HUES48 (cell line): ENCODE measurements around the gene SRC.
A peak's percentile ranks its signal among the peaks of the same experiment; 100 is the strongest.

Experiments
- H3K27ac ChIP-seq: one replicate; pipeline ENCODE4 v1.7.0; 2013; ENCODE audit warnings: low read depth, low read length, inconsistent platforms
- H3K27me3 ChIP-seq: 2 replicates; pipeline ENCODE4 v1.6.1; 2013; ENCODE audit warnings: mild to moderate bottlenecking, low read length; ENCODE audit not compliant: control insufficient read depth, insufficient read depth
- H3K36me3 ChIP-seq: 2 replicates; pipeline ENCODE4 v1.6.1; 2013; ENCODE audit warnings: low read length; ENCODE audit not compliant: control insufficient read depth, insufficient read depth
- H3K4me1 ChIP-seq: 2 replicates; pipeline ENCODE4 v1.6.1; 2013; ENCODE audit warnings: mild to moderate bottlenecking, low read length; ENCODE audit not compliant: control insufficient read depth, insufficient read depth
- H3K4me3 ChIP-seq: 2 replicates; pipeline ENCODE4 v1.5.1; 2013; ENCODE audit warnings: mild to moderate bottlenecking, low read depth, low read length
- H3K9ac ChIP-seq: 2 replicates; pipeline ENCODE4 v1.6.1; 2013; ENCODE audit warnings: mild to moderate bottlenecking, low read depth, low read length, moderate library complexity
- H3K9me3 ChIP-seq: 2 replicates; pipeline ENCODE4 v1.6.1; 2013; ENCODE audit warnings: low read length; ENCODE audit not compliant: control insufficient read depth, insufficient read depth

Gene SRC

DNA sequence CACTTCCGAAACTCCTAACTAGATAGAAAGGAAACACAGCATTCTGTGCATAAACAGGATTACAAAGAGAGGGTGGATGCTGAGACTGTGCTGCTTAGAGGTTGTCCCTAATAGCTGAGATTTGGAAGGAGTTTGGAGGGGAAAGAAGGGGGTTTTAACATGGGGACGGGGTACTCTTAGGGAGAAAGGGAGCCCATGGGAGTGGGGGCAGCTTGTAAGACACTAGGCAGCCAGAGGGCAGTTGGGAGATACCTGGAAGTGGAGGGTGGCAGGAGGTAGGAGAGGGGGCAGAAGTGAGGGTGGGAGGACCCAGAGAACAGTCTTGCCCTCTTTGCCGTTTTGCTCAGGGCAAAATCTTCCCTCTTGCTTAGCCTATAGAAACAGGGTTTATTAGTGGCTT, 40.1 kb upstream of the SRC start:
- Histone ChIP-seq H3K9me3 (no peaks in the 10 kb centered on the region), H3K36me3 (peaks cover 61% of the 10 kb centered on the region), H3K4me3 (no peak overlapping the region), H3K27me3 (no peaks in the 10 kb centered on the region), H3K4me1 (0 out of 2 replicates have a peak, but pooled peaks cover 6% of the 10 kb centered on the region), H3K9ac (no peak overlapping the region), H3K27ac (no peak overlapping the region)

DNA sequence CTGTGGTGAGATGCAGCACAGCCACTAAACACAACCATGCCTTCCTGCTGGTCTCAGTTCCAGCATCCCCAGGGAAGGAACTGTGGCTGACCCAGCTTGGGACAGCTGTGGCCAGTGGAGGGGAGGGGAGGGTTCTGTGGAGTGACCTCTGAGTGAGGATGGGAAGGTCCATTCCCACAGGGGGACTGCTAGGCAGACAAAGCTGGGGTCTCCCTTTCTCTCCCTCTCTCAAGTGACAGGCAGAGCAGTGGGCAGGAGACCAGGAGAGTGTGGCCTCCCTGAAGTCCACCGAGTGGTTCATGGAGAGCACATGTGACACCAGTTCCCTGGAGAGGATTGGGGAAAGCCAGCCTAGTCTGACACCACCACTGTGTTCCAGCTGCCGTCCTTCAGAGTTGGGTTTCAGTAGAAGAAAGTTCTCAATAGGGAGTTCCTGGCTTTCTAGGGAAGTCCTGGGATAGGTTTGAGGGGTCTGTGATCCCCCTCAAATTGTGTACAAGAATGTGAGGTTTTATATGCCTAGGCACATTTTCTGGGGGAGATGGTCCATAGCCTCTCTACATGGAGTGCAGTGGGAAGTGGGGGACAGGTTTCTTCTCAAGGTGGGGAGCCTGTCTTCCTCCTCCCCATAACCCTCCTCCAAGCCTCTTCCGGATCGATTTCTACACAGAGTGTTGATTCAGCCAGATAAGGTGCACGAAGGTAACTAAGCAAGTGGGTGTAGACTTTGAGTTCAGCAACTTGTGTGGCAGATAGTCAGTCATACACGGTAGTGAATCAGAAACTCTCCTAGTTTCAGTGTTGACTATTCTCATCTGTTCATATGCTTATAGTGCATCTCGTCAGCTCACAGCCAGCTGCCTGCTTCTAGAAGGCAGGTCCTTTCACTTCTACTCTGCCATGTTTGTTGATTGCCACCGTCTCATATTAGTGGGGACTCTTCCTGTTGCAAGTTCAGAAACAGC, 37.6 kb upstream of the SRC start:
- Histone ChIP-seq H3K4me1 (0 out of 2 replicates have a peak, but pooled peaks cover 6% of the 10 kb centered on the region), H3K36me3 (peaks cover 46% of the 10 kb centered on the region), H3K4me3 (no peak overlapping the region), H3K27ac (no peak overlapping the region), H3K9ac (no peak overlapping the region), H3K27me3 (no peaks in the 10 kb centered on the region), H3K9me3 (no peaks in the 10 kb centered on the region)

DNA sequence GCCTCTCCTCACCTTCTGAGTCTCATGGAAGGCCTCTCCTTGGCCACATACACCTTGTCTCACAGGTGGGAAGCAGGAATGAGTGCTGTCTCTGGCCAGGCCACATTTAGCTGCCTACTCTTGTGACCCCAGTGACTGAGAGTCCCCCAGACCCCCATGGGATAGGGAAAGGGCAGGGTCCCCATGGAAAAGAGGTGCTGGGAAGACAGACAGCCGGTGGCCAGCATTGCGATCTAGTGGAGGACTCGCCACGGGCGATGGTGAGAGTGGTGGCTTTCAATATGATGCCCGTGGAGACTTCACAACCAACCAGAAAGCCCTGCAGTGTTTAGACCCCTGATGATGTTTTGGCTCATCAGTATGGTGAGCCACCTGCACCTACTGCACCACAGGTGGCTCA, 36.6 kb upstream of the SRC start:
- H3K9ac ChIP-seq: no peak overlapping the region
- 0 out of 2 replicates have a peak, but pooled peaks cover 6% of the 10 kb centered on the region for H3K4me1 ChIP-seq
- no peak overlapping the region for H3K27ac ChIP-seq
- no peaks in the 10 kb centered on the region for H3K9me3 ChIP-seq
- H3K36me3 ChIP-seq: peaks cover 40% of the 10 kb centered on the region
- H3K4me3 ChIP-seq: no peak overlapping the region
- no peaks in the 10 kb centered on the region for H3K27me3 ChIP-seq

DNA sequence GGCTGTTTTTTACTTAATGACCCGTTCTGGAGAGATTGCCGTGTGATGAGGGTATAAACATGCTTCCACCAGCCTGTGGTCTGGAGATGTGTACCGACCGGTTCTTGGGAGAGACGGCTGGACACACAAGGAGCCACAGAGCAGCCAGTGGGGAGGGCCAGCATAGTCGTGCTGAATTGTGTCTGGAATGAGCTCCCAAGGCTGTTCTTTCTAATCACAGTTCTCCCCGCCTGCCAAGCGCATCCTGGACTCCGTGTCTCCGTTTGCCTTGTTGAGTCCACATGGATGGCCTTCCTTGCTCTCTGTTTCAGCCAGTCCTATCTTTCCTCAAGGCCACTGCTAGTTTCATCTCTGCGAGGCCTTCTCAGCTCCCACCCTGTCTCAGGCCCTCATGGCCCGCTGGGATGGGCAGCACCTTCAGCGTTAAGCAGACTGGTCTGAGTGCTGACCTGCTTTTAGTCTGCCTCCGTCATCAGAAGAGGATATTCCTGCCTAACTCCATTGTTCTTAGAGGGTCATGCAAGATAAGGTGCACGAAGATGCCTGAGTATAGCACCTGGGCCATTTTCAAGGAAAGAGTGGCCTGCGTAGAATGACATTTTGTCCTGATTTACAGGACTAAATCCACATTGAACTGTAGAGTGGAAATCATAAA, 35.9 kb upstream of the SRC start:
- Histone ChIP-seq H3K9ac (no peak overlapping the region), H3K36me3 (peaks cover 40% of the 10 kb centered on the region), H3K27ac (no peak overlapping the region), H3K4me1 (0 out of 2 replicates have a peak, but pooled peaks cover 6% of the 10 kb centered on the region), H3K27me3 (no peaks in the 10 kb centered on the region), H3K4me3 (no peak overlapping the region), H3K9me3 (no peaks in the 10 kb centered on the region)

DNA sequence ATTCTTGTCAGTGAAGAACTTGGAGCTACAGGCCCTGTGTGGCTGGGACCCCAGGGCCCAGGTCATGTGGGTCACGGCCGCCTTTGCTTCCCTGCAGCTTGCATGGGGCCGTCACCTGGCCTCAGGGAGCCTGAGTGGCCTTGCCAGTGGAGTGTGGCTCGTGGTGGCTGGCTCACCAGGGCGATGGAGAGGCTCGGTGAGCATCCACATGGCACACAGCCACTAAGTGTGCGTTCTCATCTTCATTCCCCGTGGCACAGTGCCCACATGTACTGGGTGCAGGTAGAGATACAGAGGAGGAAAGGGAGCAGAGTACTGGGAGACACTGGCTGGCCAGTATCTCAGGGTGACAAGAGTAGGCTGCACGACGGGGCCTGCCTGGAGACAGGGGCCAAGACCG, 35.0 kb upstream of the SRC start:
- Histone ChIP-seq H3K36me3 (peaks cover 43% of the 10 kb centered on the region), H3K27ac (no peak overlapping the region)

DNA sequence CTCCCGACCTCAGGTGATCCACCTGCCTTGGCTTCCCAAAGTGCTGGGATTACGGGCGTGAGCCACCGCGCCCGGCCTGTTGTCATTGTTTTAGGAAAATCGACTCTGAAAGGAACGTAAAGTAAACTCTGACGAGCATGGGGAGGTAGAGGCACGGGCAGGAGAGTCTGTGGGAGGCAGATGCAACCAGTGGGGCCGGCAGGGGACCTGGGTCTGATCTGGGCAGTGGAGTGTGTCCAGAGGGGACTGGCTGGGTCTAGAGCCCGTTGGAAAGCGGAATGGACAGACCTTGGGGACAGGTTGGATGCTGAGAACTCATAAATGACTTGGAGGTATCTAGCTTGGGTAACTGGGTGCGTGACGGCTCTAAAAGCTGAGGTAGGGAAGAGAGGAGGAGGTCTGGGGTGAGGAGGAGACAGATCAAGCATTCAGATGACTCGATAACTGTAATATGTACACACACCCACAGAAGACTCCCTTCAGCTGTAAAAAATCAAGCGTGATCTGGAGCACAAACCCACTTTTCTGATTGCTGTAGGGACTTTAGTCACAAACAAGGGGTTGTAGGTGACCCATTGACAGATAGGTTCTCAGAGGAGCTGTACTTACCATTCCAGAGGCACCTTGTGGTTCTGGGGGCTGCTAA, 34.1 kb upstream of the SRC start:
- Histone ChIP-seq H3K36me3 (peaks cover 44% of the 10 kb centered on the region), H3K27ac (no peak overlapping the region), H3K9ac (no peak overlapping the region; the same call in 1 of the 2 replicates), H3K27me3 (no peaks in the 10 kb centered on the region), H3K9me3 (no peaks in the 10 kb centered on the region), H3K4me1 (0 out of 2 replicates have a peak, but pooled peaks cover 5% of the 10 kb centered on the region), H3K4me3 (no peak overlapping the region)

More for the DNA sequence above, 35.0 kb upstream of the SRC start:
- Histone ChIP-seq H3K4me1 (0 out of 2 replicates have a peak, but pooled peaks cover 8% of the 10 kb centered on the region), H3K9me3 (no peaks in the 10 kb centered on the region), H3K27me3 (no peaks in the 10 kb centered on the region), H3K9ac (no peak overlapping the region), H3K4me3 (no peak overlapping the region)

DNA sequence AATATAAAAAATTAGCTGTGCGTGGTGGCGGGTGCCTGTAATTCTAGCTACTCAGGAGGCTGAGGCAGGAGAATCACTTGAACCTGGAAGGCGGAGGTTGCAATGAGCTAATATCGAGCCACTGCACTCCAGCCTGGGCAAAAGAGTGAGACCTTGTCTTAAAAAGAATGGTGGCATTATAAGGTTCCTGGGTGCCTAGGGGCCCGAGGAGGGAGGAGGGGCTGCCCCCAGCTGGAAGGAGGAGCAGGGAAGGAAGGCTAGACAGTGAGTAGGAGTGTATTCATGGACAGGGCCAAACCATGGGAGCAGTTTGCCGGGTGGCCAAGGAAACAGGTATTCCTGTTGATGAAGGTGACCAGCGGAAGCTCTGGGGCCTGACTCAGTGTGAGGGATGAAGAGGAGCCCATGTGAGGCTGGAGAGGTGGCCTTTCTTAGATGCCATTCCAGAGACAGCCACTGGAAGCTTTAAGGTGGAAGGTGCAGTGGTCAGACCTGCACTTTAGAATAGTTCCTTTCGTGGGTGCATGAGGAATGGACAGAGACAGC, 32.3 kb upstream of the SRC start:
- no peaks in the 10 kb centered on the region for H3K27me3 ChIP-seq
- H3K36me3 ChIP-seq: peaks cover 45% of the 10 kb centered on the region
- H3K4me1 ChIP-seq: peaks cover 11% of the 10 kb centered on the region; the same call in 1 of the 2 replicates
- no peak overlapping the region for H3K27ac ChIP-seq
- no peak overlapping the region for H3K4me3 ChIP-seq
- H3K9me3 ChIP-seq: no peaks in the 10 kb centered on the region
- no peak overlapping the region for H3K9ac ChIP-seq

DNA sequence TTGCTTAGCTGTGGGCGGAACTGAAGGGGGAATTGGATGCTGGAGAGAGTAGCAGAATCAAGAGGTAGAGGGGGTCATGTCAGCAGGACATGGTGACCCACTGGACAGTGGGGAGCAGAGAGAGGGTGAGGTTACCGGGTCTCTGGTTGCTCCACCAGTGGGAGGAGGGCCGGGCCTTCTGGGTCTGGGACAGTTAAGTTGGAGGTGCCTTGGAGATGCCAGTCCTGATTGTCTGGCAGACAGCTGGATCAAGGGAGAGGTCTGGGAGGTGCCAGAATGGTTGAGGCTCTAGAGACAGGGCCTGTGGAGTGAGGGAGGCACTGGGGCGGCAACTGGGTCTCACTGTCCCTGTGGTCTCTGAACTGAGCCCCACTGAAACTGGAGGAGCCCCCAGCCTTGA, 31.8 kb upstream of the SRC start:
- H3K27ac ChIP-seq: peak overlapping the region; percentile 27
- H3K9me3 ChIP-seq: no peaks in the 10 kb centered on the region
- H3K9ac ChIP-seq: no peak overlapping the region
- H3K27me3 ChIP-seq: no peaks in the 10 kb centered on the region
- peaks cover 15% of the 10 kb centered on the region for H3K4me1 ChIP-seq
- no peak overlapping the region for H3K4me3 ChIP-seq
- H3K36me3 ChIP-seq: peaks cover 40% of the 10 kb centered on the region

DNA sequence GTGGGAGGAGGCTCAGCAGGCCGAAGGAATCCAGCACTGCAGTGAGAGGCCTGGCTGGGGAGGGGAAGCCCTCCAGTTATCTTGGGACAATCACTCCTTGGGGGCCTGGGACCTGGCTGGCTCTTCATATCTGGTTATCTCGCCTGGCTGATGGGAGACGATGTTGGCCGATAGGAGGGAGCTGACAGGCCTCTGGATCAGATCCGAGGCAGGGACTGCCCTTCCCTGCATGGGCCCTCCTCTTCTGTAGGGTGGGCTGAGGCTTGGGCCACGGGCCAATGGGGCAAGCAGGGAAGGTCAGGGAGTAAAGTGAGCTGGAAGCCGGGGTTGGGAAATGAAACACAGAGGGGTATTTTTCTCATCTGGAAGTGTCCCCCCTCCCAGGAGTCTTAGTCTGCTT, 31.3 kb upstream of the SRC start:
- Histone ChIP-seq H3K27ac (peak overlapping the region; percentile 27), H3K4me1 (peaks cover 20% of the 10 kb centered on the region), H3K9ac (no peak overlapping the region), H3K27me3 (no peaks in the 10 kb centered on the region), H3K4me3 (no peak overlapping the region), H3K36me3 (peaks cover 37% of the 10 kb centered on the region), H3K9me3 (no peaks in the 10 kb centered on the region)

DNA sequence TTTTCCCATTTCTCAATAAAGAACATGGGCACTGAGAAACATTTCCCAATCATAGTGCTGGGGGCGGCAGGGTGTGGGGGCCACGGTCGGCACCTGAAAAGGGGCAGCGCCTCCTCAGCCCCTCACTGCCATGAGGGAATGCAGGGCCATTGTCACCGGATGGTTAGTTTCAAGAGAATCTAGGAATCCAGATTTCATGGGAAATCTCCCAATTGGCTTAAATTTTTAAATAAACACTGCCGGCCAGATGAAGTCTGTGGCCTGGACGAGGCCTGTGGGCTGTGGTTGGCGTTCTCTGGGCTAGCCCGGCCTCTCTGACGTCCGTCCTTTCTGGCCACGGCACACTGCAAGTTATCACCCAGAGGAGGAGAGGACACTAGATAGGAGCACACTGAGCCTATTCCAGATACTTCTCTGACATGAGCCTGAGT, 30.9 kb upstream of the SRC start:
- Histone ChIP-seq H3K27me3 (no peaks in the 10 kb centered on the region), H3K36me3 (peaks cover 33% of the 10 kb centered on the region), H3K4me3 (no peak overlapping the region), H3K9me3 (no peaks in the 10 kb centered on the region), H3K9ac (no peak overlapping the region), H3K4me1 (peaks cover 22% of the 10 kb centered on the region), H3K27ac (peak overlapping the region; percentile 27)
